Measurements from ENCODE around the gene HPS1.

The HPS1 gene

DNA sequence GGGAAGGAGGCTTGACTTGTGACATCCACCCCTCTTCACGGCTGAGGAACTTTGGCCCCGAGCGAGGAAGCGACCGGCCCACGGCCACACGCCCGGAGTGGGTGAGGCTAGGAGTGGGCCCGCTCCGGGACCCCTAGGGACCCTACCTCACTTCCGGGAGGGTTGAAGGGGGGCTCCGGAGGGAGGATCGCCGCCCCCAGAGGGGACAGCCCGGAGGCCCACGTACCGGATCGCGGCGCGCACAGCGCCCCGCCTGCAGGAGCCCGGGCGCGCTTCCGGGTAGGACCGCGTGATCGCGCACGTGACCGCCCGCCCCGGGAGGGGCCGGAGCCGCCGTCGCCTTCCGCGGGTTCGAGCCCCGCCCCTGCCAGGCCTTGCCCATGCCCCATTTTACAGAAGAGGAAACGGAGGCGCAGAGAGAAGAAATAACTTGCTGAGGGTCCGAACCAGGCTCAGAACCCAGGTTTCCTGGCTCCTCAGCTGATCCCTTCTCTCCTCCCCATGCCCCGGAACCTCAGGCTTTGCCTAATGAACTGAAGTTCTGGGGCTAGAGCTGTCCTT, at the start of gene HPS1:
Gene HPS1 (minus strand): TSS at position 275 of the 561 bp plus-strand sequence. CDS start 3,695 bp downstream, outside the sequence.
- DNase-seq: peak; percentile 77

DNA sequence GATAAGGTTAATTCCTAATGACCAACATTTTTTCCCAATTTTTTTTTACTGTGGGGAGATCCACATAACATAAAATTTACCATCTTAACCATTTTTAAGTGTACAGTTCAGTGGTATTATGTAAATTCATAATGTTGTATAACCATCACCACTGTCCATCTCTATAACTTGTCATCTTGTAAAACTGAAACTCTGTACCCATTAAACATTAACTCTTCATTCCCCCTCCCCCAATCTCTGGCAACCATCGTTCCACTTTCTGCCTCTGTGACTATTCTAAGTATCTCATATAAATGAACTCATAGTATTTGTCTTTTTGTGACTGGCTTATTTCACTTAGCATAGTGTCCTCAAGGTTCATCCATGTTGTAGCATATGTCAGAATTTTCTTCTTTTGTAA, 46.0 kb upstream of the HPS1 start:
- no peak for DNase-seq

- DNase-seq: no peak
These were observed 43.1 kb upstream of the HPS1 start for GRCh38 chr10:98489561-98490481.

- no peak for DNase-seq
These were observed 42.1 kb upstream of the HPS1 start for GRCh38 chr10:98488669-98489430.

DNA sequence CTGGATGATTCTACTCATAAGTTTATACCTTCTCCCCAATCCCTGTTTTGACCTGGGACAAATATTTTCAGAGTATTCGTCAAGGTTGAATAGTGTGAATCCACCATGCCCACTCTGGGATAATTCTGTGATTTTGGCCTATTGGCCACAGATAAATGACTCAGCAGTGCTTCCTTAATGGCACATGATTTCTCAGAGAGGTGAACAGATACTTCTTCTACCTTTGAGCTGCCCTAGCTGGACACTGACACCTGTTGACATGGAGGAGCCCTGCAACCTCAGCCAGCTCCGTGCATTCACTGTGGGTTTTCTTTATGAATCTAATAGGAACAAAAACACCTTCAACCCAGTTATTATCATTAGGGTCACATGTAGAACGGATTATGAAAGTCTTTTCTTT, 40.9 kb upstream of the HPS1 start:
- DNase-seq: no peak

DNA sequence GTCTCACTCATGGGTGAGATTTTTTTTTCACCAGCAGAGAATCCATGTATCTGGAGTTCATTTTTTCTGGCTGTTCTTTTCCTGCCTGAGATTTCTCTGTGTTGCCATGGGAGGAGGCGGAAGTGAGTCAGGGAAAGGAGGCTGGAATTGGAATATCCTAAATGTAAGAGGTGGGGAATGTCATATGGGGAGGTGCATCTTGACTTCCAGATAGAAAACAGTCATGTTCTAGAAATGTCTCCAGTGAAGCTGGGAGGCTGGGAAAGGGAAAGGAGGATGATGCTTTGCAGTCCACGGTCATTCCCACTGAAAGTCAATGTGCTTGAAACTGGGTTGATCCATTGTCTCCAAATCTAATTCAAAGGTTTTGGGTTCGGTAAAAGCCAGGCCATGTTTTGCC, 39.7 kb upstream of the HPS1 start:
- no peak for DNase-seq

- no peak for DNase-seq
These were observed 39.2 kb upstream of the HPS1 start for GRCh38 chr10:98485959-98486358.

- DNase-seq: no peak
These were observed 36.9 kb upstream of the HPS1 start for GRCh38 chr10:98483658-98484057.

DNA sequence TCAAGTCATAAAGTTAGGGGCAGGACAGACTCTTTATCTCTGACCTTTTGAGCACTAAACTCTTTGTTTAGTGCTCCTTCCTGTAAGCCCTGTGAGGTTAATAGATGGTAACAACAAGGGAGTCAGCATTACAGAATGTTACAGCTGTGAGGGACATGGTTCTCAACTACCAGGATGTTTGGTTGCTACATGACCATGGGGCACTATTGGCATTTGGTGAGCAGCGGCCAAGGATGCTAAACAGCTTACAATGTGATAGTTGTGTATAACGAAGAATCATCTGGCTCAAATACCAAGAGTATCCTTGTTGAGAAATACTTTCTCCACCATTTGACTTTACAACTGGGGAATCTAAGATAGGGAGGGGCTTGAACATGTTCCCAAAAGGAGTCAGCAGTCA, 35.4 kb upstream of the HPS1 start:
- DNase-seq: no peak

DNA sequence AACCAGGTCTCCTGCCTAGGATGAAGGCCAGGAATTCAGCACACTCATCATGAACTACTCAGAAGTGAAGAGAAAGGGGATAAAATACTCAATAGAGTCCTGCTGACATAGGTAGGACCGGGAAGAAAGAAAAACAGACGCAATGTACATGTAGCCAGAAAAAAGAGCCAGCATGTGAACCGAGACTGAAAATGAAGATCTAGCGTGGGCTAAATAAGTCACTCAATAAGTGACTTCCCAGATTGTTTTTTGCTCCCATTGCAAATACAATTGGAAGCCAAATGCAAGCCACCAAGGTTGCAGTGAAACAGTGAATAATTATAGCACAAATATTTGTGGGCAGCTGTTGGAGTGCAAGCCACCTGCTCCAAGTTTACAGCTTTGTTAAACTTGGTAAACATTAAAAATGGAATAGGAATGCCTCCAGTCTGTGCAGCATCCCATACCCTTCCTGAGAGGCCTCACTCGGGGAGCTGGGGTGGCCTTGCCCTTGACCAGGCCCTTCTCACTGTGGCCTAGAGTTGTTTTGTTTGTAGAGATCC, 34.7 kb upstream of the HPS1 start:
- DNase-seq: no peak

GRCh38 chr10:98478430-98479222, 31.9 kb upstream of the HPS1 start:
- no peak for DNase-seq

DNA sequence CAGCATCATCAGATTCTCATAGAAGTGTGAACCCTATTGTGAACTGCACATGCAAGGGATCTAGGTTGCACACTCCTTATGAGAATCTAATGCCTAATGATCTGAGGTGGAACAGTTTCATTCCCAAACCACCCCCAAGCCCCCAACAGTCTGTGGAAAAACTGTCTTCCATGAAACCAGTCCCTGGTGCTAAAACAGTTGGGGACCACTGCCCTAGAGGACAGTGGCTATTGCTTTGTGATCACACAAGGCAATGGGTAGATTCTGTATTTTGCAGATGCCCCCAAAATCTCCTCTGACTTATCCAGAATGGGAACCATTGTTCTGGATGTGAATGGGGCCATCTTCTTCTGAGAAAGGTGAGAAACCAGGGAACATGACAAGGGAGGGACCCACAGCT, 31.1 kb upstream of the HPS1 start:
- DNase-seq: no peak

DNA sequence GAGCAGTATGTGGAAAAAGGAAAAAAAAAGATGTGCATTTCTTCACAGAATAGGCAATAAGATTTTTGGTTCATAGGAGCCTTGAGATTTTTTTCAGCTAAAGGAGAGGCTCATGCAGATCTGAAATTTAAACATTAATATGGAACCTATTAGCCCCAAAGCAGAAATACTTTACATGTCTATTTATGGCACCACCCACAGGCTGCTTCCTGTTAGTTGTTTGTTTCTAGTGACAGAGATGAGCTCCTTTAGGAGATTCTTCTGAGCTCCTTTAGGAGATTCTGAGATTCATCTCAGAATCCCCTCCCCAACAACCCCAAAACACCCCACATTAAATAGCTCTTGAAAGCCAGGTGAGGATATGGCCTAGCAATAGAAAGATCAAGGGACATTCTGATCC, 27.9 kb upstream of the HPS1 start:
- no peak for DNase-seq

GRCh38 chr10:98472196-98472595, 25.5 kb upstream of the HPS1 start:
- no peak for DNase-seq

DNA sequence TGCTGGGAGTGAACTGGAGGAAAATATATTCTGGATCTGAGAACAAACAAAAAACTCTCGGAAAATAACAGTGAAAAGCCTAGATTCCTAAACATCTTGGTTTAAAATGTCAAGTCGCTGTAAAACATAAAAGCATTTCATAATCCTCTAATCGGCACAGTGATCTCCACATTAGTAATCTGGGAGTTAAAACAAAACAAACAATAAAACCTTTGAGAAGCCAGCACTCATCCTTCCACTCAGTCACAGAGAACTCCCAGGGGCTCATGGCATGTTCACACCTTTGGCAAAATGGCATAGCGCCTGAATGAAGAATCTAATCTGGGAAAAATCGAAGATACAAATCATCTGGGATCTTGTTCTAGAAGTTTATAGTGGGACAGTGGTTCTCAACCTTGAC, 24.1 kb upstream of the HPS1 start:
- no peak for DNase-seq

GRCh38 chr10:98469001-98469931, 22.5 kb upstream of the HPS1 start:
- DNase-seq: no peak

DNA sequence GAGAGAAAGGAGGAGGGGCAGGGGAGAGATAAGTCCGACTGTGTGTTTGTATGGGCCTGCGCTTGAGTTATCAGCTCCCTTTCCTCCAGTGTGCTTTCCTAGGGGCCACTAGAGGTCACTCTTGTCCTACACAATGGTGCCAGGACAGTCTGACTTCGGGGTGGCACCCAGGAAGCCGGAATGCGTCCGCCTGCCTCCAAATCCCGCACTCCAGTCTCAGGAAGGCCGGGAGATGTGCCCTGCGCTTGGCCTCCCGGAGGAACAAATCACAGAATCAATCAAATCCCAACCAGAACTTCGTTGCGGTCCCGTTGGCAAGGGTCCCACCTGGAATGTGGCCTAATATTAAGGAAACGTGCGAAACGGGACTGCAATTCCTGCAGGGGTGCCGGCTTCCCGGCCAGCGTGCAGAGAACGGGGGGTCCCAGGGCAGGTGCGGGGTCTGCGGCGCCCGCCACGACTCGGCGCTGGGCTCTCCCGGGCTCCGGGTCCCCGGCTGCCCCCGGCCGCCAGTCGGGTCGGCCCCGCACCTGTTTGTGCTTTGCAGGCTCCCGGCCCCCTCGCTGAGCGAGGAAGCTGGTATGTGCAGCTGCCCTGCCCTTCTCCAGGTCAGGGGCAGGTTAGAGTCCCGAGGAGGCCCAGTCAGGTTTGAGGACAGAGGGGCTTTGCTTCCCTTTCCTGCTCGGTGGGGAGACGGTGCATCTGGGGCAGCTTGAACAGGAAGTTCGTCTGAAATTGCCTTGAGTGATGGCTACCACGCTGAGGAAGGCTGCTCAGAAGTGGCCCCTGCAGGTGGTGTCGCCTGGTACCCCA, 21.0 kb upstream of the HPS1 start:
- DNase-seq: peak; percentile 82

GRCh38 chr10:98466861-98467505, 20.2 kb upstream of the HPS1 start:
- DNase-seq: no peak

DNA sequence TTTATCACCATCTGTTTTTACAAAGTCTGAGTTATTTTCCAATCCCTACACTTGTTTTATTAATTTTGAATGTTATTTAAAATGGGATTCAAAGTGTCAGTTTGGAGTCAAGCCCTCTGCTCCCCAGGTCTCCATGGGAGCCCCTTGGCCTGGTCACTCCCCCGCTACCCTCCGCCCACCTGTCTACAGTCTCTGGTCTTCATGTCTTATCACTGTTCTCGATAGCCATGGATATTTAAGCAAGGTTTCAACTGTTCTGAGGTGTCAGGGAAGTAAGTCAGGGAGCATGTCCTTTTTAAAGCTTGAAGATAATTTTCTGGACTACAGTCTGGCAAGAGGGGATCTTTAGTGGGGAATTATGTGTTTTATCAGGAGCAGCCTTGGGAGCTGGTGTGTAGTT, 19.1 kb upstream of the HPS1 start:
- DNase-seq: no peak
